ENCODE data around the gene CTCFL.

The CTCFL gene

DNA sequence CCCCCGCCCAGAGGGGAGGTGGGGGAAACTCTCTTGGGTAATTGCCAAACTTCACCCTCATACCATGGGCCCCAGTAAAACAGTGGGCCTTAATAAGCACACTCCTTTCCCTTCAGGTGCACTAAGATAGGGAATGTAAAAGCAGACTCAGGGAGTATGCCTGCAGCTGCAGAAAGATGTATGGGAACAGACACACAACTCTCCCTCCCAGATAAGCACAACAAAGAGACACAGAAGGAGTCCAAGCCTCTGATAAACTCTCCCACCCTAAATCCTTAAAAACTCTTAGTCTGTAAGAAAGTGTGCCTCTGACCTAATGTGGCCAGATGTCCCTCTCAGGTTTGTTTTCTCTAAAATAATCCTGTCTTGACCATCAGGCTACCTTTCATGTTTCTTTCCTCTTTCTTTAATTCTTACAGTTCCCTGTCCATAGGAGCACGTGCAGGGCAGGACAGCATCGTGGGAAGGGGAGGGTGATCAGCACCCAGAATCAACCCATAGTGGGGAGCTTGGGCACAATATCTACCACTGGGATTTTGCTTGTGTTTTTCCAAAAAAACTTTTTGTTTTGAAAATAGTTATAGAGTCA lies 11.3 kb upstream of the CTCFL start:
- no peak for TF ChIP-seq CTCF (conservative IDR thresholded peaks at IDR 0.05; ENCODE audit: control insufficient read depth, insufficient read depth, low read depth, low read length)
- DNase-seq (ENCODE audit: low read depth): no peak
- no peak overlapping the region for H3K4me3 ChIP-seq (ENCODE audit: control insufficient read depth, low read depth, low read length)

- no peak for TF ChIP-seq CTCF (conservative IDR thresholded peaks at IDR 0.05; ENCODE audit: control insufficient read depth, insufficient read depth, low read depth, low read length)
- H3K4me3 ChIP-seq (ENCODE audit: control insufficient read depth, low read depth, low read length): no peak overlapping the region
- DNase-seq (ENCODE audit: low read depth): no peak
These were observed 10.4 kb upstream of the CTCFL start for GRCh38 chr20:57535297-57535696.

DNA sequence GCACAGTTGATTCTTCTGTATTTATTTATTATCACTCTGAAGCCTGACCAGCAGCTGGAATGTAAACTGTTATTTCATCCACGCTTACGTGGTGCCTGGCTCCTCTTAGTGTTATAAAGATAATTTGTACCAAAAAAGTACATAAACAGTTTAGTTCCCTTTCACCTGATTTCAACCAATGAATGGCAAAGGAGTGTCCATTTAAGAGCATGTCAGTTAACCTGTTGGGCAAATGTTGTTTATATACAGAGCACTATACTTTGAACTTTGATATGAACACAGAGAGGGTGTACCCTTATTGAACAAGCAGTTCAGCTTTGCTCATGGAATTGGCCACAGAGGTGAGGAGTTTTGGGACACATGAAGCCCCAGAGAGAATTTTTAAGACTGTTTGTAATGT lies 7.2 kb upstream of the CTCFL start:
- no peak overlapping the region for H3K4me3 ChIP-seq (ENCODE audit: control insufficient read depth, low read depth, low read length)
- no peak for DNase-seq (ENCODE audit: low read depth)
- TF ChIP-seq CTCF (conservative IDR thresholded peaks at IDR 0.05; ENCODE audit: control insufficient read depth, insufficient read depth, low read depth, low read length): no peak

DNA sequence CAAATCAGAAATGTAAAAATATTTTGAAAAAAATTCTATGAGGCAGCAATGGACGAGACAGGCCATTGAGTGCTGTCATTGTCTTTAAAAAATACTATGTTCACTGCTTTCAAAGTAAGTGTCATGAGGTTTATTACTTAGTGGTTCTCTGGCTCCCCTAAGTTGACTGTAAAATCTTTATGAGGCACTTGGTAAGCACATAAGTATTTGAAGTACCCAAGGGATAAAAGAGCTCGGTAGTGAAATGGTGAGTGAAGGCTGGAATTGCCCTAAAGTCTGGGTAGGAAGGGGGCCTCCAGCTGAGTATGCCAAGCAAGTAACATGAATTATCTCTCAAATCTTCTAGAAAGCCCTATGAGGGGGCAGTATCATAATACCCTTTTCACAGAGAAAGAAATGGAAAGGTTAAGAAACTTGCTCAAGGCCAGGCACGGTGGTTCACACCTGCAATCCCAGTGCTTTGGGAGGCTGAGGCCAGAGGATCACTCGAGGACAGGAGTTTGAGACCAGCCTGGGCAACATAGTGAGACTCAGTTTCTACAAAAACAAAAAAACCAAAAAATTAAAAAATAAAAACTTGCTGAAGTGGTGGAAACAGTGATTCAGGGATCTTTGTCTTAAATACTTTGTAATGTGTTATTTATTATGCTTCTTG lies 5.5 kb upstream of the CTCFL start:
- no peak for TF ChIP-seq CTCF (conservative IDR thresholded peaks at IDR 0.05; ENCODE audit: control insufficient read depth, insufficient read depth, low read depth, low read length)
- DNase-seq (ENCODE audit: low read depth): no peak

DNA sequence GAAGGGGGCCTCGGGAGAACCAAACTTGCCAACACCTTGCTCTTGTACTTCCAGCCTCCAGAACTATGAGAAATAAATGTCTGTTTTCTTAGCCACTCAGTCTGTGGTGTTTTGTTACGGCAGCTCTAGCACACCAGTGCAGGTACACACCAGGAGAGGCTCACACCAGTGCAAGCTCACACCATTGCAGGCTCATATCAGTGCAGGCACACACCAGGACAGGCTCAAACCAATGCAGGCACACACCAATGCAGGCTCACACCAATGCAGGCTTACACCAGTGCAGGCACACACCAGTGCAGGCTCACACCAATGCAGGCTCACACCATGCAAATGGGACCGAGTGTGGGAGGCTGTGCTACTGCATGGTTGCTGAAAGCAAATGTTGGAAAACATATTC lies 4.9 kb upstream of the CTCFL start:
- TF ChIP-seq CTCF (conservative IDR thresholded peaks at IDR 0.05; ENCODE audit: control insufficient read depth, insufficient read depth, low read depth, low read length): no peak

More for the DNA sequence above, 5.5 kb upstream of the CTCFL start:
- H3K4me3 ChIP-seq (ENCODE audit: control insufficient read depth, low read depth, low read length): no peak overlapping the region

GRCh38 chr20:57529160-57529585 lies 4.2 kb upstream of the CTCFL start:
- no peak overlapping the region for H3K4me3 ChIP-seq (ENCODE audit: control insufficient read depth, low read depth, low read length)
- TF ChIP-seq CTCF (conservative IDR thresholded peaks at IDR 0.05; ENCODE audit: control insufficient read depth, insufficient read depth, low read depth, low read length): no peak
- DNase-seq (ENCODE audit: low read depth): no peak

More for the DNA sequence above, 4.9 kb upstream of the CTCFL start:
- no peak overlapping the region for H3K4me3 ChIP-seq (ENCODE audit: control insufficient read depth, low read depth, low read length)
- DNase-seq (ENCODE audit: low read depth): no peak
